ENCODE data around the gene RBBP8NL. TPM values are rescaled to one million over a fixed set of nuclear protein-coding genes. Genes with fewer than 3 reads are reported as not detected.

The RBBP8NL gene
- total and polyA plus RNA-seq, 12 donors, result not detected

DNA sequence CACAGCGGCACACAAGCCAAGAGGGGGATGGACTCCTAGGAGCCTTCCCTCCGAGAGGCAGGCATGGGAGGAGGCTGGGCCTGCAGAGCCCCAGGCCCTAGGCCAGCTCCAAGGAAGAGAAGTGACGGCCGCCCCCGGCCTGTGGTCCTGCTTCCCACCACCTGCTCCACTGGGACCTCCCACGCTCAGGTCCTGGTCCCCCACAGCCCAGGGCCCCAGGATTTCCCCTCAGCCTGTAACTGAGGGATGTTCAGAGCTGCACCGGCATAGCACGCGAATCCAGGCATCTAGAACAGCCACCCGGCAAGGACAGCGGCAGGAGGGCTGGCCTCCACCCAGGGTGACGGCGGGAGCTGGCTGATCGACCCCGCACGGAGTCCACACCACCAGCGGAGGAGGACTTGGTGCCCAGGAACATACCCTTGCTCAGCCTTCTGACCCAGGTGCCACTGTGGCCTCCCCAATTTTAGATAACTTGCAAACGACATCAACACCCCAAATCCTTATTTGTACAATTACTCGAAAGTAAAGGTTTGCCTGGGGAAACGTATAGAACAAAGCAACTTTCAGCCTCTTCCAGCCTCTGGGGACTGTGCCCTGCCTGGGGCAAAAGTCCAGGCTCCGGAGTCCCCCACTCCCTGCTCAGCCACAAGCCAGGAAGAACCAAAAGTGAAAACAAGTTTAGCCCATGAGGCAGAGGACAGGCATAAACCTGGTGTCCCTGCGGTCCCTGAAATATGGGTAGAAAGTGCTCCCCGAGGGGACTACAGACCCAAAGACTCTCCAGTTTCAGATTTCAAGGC is 45.0 kb upstream of the RBBP8NL start:
- H3K9me3 ChIP-seq (replicated peaks in 1 of 3), result no peaks in the 10 kb centered on the region
- no peak overlapping the region for H3K27ac ChIP-seq
- peaks cover 7% of the 10 kb centered on the region for H3K27me3 ChIP-seq

DNA sequence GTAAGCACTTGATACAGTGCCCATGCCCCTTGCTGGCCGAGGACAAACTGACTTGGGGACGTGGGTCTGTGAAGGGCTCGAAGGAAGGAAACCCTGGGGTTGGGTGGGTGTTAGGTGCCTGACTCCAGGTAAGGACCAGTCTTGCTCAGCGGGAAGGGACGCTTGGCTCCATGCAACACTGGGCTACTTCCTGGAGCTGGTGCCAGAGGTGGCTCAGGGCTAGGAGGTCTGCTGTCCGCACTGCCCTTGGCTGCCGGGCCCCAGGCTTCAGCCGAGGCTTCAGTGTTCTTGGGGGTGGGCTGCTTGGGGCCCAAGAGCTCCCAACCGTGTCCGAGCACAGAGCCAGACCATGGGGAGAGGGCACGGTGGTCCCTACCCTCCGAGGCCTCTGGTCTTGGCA is 43.1 kb upstream of the RBBP8NL start:
- Histone ChIP-seq H3K9me3 (replicated peaks in 1 of 3) (no peaks in the 10 kb centered on the region), H3K27me3 (no peaks in the 10 kb centered on the region), H3K4me3 (no peak overlapping the region), H3K4me1 (replicated peaks in 1 of 2) (peaks cover 0 to 7% of the 10 kb centered on the region in 2 donors), H3K36me3 (replicated peaks in 1 of 2) (no peaks in the 10 kb centered on the region), H3K27ac (no peak overlapping the region)
- no peak for TF ChIP-seq POLR2A (IDR thresholded peaks at IDR 0.05)
- intact Hi-C loops (cut with DNase I), result no loop called here
- no peak for DNase-seq
- WGBS, 4 donors, result 80 to 86% (median 82%) methylated on average over 7 to 12 of the region's 12 CpGs

More for the DNA sequence above, 45.0 kb upstream of the RBBP8NL start:
- WGBS, 4 donors, result 85 to 93% (median 88%) methylated on average over 16 to 23 of the region's 23 CpGs
- no peak for TF ChIP-seq POLR2A (IDR thresholded peaks at IDR 0.05)
- TF ChIP-seq, protein P1, sequence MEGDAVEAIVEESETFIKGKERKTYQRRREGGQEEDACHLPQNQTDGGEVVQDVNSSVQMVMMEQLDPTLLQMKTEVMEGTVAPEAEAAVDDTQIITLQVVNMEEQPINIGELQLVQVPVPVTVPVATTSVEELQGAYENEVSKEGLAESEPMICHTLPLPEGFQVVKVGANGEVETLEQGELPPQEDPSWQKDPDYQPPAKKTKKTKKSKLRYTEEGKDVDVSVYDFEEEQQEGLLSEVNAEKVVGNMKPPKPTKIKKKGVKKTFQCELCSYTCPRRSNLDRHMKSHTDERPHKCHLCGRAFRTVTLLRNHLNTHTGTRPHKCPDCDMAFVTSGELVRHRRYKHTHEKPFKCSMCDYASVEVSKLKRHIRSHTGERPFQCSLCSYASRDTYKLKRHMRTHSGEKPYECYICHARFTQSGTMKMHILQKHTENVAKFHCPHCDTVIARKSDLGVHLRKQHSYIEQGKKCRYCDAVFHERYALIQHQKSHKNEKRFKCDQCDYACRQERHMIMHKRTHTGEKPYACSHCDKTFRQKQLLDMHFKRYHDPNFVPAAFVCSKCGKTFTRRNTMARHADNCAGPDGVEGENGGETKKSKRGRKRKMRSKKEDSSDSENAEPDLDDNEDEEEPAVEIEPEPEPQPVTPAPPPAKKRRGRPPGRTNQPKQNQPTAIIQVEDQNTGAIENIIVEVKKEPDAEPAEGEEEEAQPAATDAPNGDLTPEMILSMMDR (IDR thresholded peaks at IDR 0.05), result no peak
- DNase-seq, result no peak
- H3K4me1 ChIP-seq (replicated peaks in 1 of 2), result peaks cover 0 to 11% of the 10 kb centered on the region in 2 donors
- intact Hi-C loops (cut with DNase I), result no loop called here
- no peak overlapping the region for H3K4me3 ChIP-seq
- H3K36me3 ChIP-seq (replicated peaks in 1 of 2), result no peaks in the 10 kb centered on the region

DNA sequence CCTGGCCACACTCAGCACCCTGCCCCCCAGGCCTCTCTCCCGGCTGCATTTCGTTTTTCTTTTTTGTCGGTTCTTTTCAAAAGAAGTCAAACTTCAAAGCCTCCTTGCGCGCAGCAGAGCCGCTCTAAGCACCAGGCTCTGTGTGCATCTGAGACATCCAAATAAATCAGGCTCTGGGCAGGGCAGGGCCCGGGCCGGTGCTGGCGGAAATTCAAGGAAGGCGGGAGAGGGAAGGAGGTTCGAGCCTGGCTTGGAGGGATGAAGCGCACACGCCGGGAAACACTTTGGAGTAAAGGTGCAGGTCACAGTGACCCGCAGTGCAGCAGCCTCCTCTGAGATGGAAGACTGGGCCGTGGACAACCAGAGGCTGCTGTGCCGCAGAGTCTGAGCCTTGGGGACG is 42.7 kb upstream of the RBBP8NL start:
- no peaks in the 10 kb centered on the region for H3K27me3 ChIP-seq
- intact Hi-C loops (cut with DNase I), result no loop called here

DNA sequence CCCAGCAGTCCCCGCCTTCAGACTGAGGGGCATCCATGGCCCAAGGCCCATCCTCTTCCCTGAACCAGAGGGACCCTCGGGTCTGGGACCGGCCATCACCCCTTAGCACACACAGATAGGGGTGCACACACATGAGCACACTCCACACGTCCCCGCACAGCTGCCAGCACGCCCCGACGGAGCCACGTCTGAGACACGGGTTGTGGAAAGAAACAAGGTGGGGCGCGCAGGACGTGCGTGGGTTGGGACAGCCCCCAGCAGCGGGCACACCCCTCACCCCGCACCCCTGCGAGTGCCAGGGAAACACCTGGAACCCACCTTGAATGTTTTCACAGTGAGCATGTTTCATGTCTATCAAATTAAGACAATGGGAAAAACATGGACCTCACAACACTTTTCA is 42.0 kb upstream of the RBBP8NL start:
- intact Hi-C loops (cut with DNase I), result no loop called here
- no peaks in the 10 kb centered on the region for H3K27me3 ChIP-seq

More for the DNA sequence above, 42.7 kb upstream of the RBBP8NL start:
- Histone ChIP-seq H3K27ac (no peak overlapping the region), H3K4me3 (no peak overlapping the region), H3K9me3 (replicated peaks in 1 of 3) (no peaks in the 10 kb centered on the region), H3K36me3 (replicated peaks in 1 of 2) (no peaks in the 10 kb centered on the region), H3K4me1 (replicated peaks in 1 of 2) (peaks cover 0 to 5% of the 10 kb centered on the region in 2 donors)
- DNase-seq, result no peak
- TF ChIP-seq POLR2A (IDR thresholded peaks at IDR 0.05), result no peak
- TF ChIP-seq, protein P1 (IDR thresholded peaks at IDR 0.05), result no peak
- 60 to 75% (median 66%) methylated on average over 9 to 18 of the region's 18 CpGs for WGBS, 4 donors

More for the DNA sequence above, 42.0 kb upstream of the RBBP8NL start:
- no peak overlapping the region for H3K27ac ChIP-seq
- no peak for DNase-seq
- no peaks in the 10 kb centered on the region for H3K9me3 ChIP-seq (replicated peaks in 1 of 3)
- no peaks in the 10 kb centered on the region for H3K36me3 ChIP-seq (replicated peaks in 1 of 2)
- TF ChIP-seq, protein P1 (IDR thresholded peaks at IDR 0.05), result no peak
- no peak for TF ChIP-seq POLR2A (IDR thresholded peaks at IDR 0.05)
- WGBS, 4 donors, result 81 to 96% (median 86%) methylated on average over 17 of the region's 17 CpGs
- H3K4me3 ChIP-seq, result no peak overlapping the region
- no peaks in the 10 kb centered on the region for H3K4me1 ChIP-seq (replicated peaks in 1 of 2)

Data from adrenal gland (tissue), 12 donors.